HAP-1 (cell line): ENCODE results near the gene UBE4A.

Experiments
- DNase-seq, 2 experiments: peaks; one replicate each; pipeline ENCODE4 v3.0.0-alpha.2; 2016 to 2020; ENCODE audit warnings: low spot score in 2 of 2
- H3K27me3 ChIP-seq: fragments of 250-450 bp; sonication (Bioruptor Pico); 2 replicates; pipeline ENCODE4 v1.5.1; 2020; ENCODE audit warnings: low read depth, mild to moderate bottlenecking, moderate library complexity
- H3K36me3 ChIP-seq: fragments of 250-450 bp; sonication (Bioruptor Pico); replicated peaks from 2 replicates; pipeline ENCODE4 v1.5.1; 2020; ENCODE audit warnings: mild to moderate bottlenecking
- H3K4me1 ChIP-seq: fragments of 250-450 bp; sonication (Bioruptor Pico); 2 replicates; pipeline ENCODE4 v1.5.1; 2020; ENCODE audit warnings: mild to moderate bottlenecking
- H3K4me3 ChIP-seq: fragments of 250-450 bp; sonication (Bioruptor Pico); 2 replicates; pipeline ENCODE4 v1.5.1; 2020; ENCODE audit warnings: mild to moderate bottlenecking, moderate library complexity
- H3K9me3 ChIP-seq: fragments of 250-450 bp; sonication (Bioruptor Pico); 2 replicates; pipeline ENCODE4 v1.5.1; 2020; ENCODE audit warnings: mild to moderate bottlenecking, moderate library complexity
- in situ Hi-C: fragments of 300-500 bp; cut with MboI; formaldehyde crosslinking; loops from 3 replicates; pipeline ENCODE4 v1.14.3; 2020; ENCODE audit warnings: low sequenced_read_pairs, inconsistent platforms, mixed read lengths

UBE4A gene

GRCh38 chr11:118325283-118325682, 34.1 kb upstream of the UBE4A start:
- no peaks in the 10 kb centered on the region for H3K4me1 ChIP-seq
- H3K9me3 ChIP-seq = no peaks in the 10 kb centered on the region; the same call in 1 of the 2 replicates
- DNase-seq = no peak
- H3K27me3 ChIP-seq = no peaks in the 10 kb centered on the region; the same call in 1 of the 2 replicates
- H3K4me3 ChIP-seq = no peak overlapping the region
- H3K36me3 ChIP-seq = no peaks in the 10 kb centered on the region
- in situ Hi-C loops = no loop called here

- no peaks in the 10 kb centered on the region for H3K9me3 ChIP-seq
- no peaks in the 10 kb centered on the region; the same call in 1 of the 2 replicates for H3K27me3 ChIP-seq
- no peaks in the 10 kb centered on the region for H3K4me1 ChIP-seq
- in situ Hi-C loops = no loop called here
- no peak overlapping the region for H3K4me3 ChIP-seq
- DNase-seq = no peak
- H3K36me3 ChIP-seq = no peaks in the 10 kb centered on the region
These were observed 30.7 kb upstream of the UBE4A start for GRCh38 chr11:118328745-118329144.

- no peak for DNase-seq
- no peaks in the 10 kb centered on the region for H3K36me3 ChIP-seq
- no peaks in the 10 kb centered on the region for H3K4me1 ChIP-seq
- H3K4me3 ChIP-seq = no peak overlapping the region
- H3K27me3 ChIP-seq = no peaks in the 10 kb centered on the region
- no peaks in the 10 kb centered on the region for H3K9me3 ChIP-seq
- in situ Hi-C loops = no loop called here
These were observed 24.7 kb upstream of the UBE4A start for GRCh38 chr11:118334745-118335144.

GRCh38 chr11:118338637-118339061, 20.8 kb upstream of the UBE4A start:
- no peak for DNase-seq
- Histone ChIP-seq H3K4me3 (no peak overlapping the region), H3K9me3 (no peaks in the 10 kb centered on the region), H3K4me1 (no peaks in the 10 kb centered on the region), H3K27me3 (no peaks in the 10 kb centered on the region), H3K36me3 (no peaks in the 10 kb centered on the region)
- in situ Hi-C loops = no loop called here

GRCh38 chr11:118339281-118339961, 20.0 kb upstream of the UBE4A start:
- in situ Hi-C loops = no loop called here

GRCh38 chr11:118340449-118340848, 19.0 kb upstream of the UBE4A start:
- Histone ChIP-seq H3K4me1 (no peaks in the 10 kb centered on the region), H3K27me3 (no peaks in the 10 kb centered on the region), H3K9me3 (no peaks in the 10 kb centered on the region), H3K4me3 (no peak overlapping the region), H3K36me3 (no peaks in the 10 kb centered on the region)
- DNase-seq = no peak
- in situ Hi-C loops = no loop called here

More at GRCh38 chr11:118339281-118339961, 20.0 kb upstream of the UBE4A start:
- H3K36me3 ChIP-seq = no peaks in the 10 kb centered on the region
- H3K27me3 ChIP-seq = no peaks in the 10 kb centered on the region
- H3K4me3 ChIP-seq = no peak overlapping the region
- DNase-seq = no peak
- H3K4me1 ChIP-seq = no peaks in the 10 kb centered on the region
- no peaks in the 10 kb centered on the region for H3K9me3 ChIP-seq

- Histone ChIP-seq H3K4me1 (no peaks in the 10 kb centered on the region), H3K36me3 (no peaks in the 10 kb centered on the region), H3K27me3 (0 out of 2 replicates have a peak, but pooled peaks cover 2% of the 10 kb centered on the region), H3K4me3 (no peak overlapping the region), H3K9me3 (no peaks in the 10 kb centered on the region)
- no peak for DNase-seq
- in situ Hi-C loops = no loop called here
These were observed 18.1 kb upstream of the UBE4A start for GRCh38 chr11:118341261-118341660.

GRCh38 chr11:118341815-118342489, 17.4 kb upstream of the UBE4A start:
- Histone ChIP-seq H3K4me3 (no peak overlapping the region), H3K4me1 (no peaks in the 10 kb centered on the region), H3K36me3 (no peaks in the 10 kb centered on the region), H3K27me3 (0 out of 2 replicates have a peak, but pooled peaks cover 2% of the 10 kb centered on the region), H3K9me3 (no peaks in the 10 kb centered on the region)
- DNase-seq = no peak
- in situ Hi-C loops = no loop called here

- no peak for DNase-seq
- in situ Hi-C loops = no loop called here
- no peaks in the 10 kb centered on the region for H3K4me1 ChIP-seq
- no peaks in the 10 kb centered on the region for H3K9me3 ChIP-seq
- H3K36me3 ChIP-seq = no peaks in the 10 kb centered on the region
- H3K4me3 ChIP-seq = no peak within 1 kb of the TSS
- 0 out of 2 replicates have a peak, but pooled peaks cover 6% of the 10 kb centered on the region for H3K27me3 ChIP-seq
These were observed 16.8 kb upstream of the UBE4A start, which contains the start of gene CD3D for GRCh38 chr11:118342503-118343161. TSS of gene CD3D (minus strand) at chr11:118342705. CDS start at chr11:118342607, 98 bp downstream.

- H3K4me1 ChIP-seq = no peaks in the 10 kb centered on the region
- H3K9me3 ChIP-seq = no peaks in the 10 kb centered on the region
- in situ Hi-C loops = no loop called here
- no peak for DNase-seq
- H3K36me3 ChIP-seq = no peaks in the 10 kb centered on the region
- peaks cover 6% of the 10 kb centered on the region; the same call in 1 of the 2 replicates for H3K27me3 ChIP-seq
- no peak overlapping the region for H3K4me3 ChIP-seq
These were observed 16.2 kb upstream of the UBE4A start for GRCh38 chr11:118343248-118343647.

- in situ Hi-C loops = no loop called here
These were observed 15.4 kb upstream of the UBE4A start, which contains the start of gene CD3G for GRCh38 chr11:118343981-118344515. TSS of gene CD3G (plus strand) at chr11:118344344. CDS start at chr11:118344424, 80 bp downstream.

GRCh38 chr11:118349475-118349874, 9.9 kb upstream of the UBE4A start:
- no peaks in the 10 kb centered on the region for H3K36me3 ChIP-seq
- peaks cover 21% of the 10 kb centered on the region for H3K27me3 ChIP-seq
- H3K4me1 ChIP-seq = no peaks in the 10 kb centered on the region
- H3K9me3 ChIP-seq = no peaks in the 10 kb centered on the region
- H3K4me3 ChIP-seq = no peak overlapping the region
- in situ Hi-C loops = no loop called here
- no peak for DNase-seq

More at GRCh38 chr11:118343981-118344515, 15.4 kb upstream of the UBE4A start, which contains the start of gene CD3G:
- no peaks in the 10 kb centered on the region for H3K36me3 ChIP-seq
- no peak within 1 kb of the TSS for H3K4me3 ChIP-seq
- no peaks in the 10 kb centered on the region for H3K9me3 ChIP-seq
- no peaks in the 10 kb centered on the region for H3K4me1 ChIP-seq
- DNase-seq = no peak
- H3K27me3 ChIP-seq = peaks cover 11% of the 10 kb centered on the region; the same call in 1 of the 2 replicates

- peaks cover 15% of the 10 kb centered on the region for H3K27me3 ChIP-seq
- DNase-seq = no peak
- in situ Hi-C loops = loop anchor here (10.0 kb wide), 1 partner anchor 158 kb away; no protein-coding TSS in a partner anchor
- no peaks in the 10 kb centered on the region for H3K36me3 ChIP-seq
- no peak overlapping the region for H3K4me3 ChIP-seq
- no peaks in the 10 kb centered on the region for H3K9me3 ChIP-seq
- H3K4me1 ChIP-seq = no peaks in the 10 kb centered on the region
These were observed 6.2 kb upstream of the UBE4A start for GRCh38 chr11:118353084-118353710.
